CD4-positive, alpha-beta memory T cell (primary cell): ENCODE results near the gene MARCHF2. TPM values are rescaled to one million over a fixed set of nuclear protein-coding genes. Genes with fewer than 3 reads are reported as not detected.

Source experiments
- CTCF ChIA-PET: fragments of 350-600 bp; sonication (Branson Sonifier 250); formaldehyde crosslinking; loops from one replicate; lab custom pipeline; 2021; ENCODE audit warnings: inconsistent platforms; ENCODE audit not compliant: partially characterized antibody; lab: Charles Lee
- POLR2A ChIA-PET: fragments of 350-600 bp; sonication (Branson Sonifier 250); formaldehyde crosslinking; loops from one replicate; lab custom pipeline; 2021; ENCODE audit not compliant: partially characterized antibody; lab: Charles Lee
- DNase-seq, 5 donors: peaks; one replicate each; pipeline versions ENCODE4 v3.0.0 to v3.0.0-alpha.2; 2020 to 2022; ENCODE audit warnings: mixed read lengths in 1 of 5
- H3K27ac ChIP-seq: one replicate; pipeline ENCODE4 v1.7.0; 2013; ENCODE audit warnings: low read depth, low read length
- H3K27me3 ChIP-seq: 2 replicates; pipeline ENCODE4 v1.7.0; 2013; ENCODE audit warnings: mild to moderate bottlenecking, low read length, moderate library complexity; ENCODE audit not compliant: insufficient read depth
- H3K36me3 ChIP-seq: 2 replicates; pipeline ENCODE4 v1.7.0; 2013; ENCODE audit warnings: mild to moderate bottlenecking, low read length, moderate library complexity; ENCODE audit not compliant: insufficient read depth
- H3K4me1 ChIP-seq: 2 replicates; pipeline ENCODE4 v1.7.0; 2013; ENCODE audit warnings: mild to moderate bottlenecking, low read length, moderate library complexity; ENCODE audit not compliant: insufficient read depth
- H3K4me3 ChIP-seq, 2 donors: one replicate each; pipeline ENCODE4 v1.7.0; 2013; ENCODE audit warnings: low read length in 2 of 2, mild to moderate bottlenecking in 1 of 2
- H3K9me3 ChIP-seq, 2 donors: one replicate each; pipeline ENCODE4 v1.7.0; 2013; ENCODE audit warnings: low read length in 2 of 2, control low read depth in 1 of 2; ENCODE audit not compliant: control insufficient read depth in 1 of 2
- H3K27ac Mint-ChIP-seq, 7 donors: one replicate each; pipeline ENCODE4 v1.8.0; 2020 to 2021; ENCODE audit warnings: mixed read lengths in 7 of 7, mild to moderate bottlenecking in 6 of 7, inconsistent platforms in 3 of 7, moderate library complexity in 3 of 7
- H3K27me3 Mint-ChIP-seq, 2 donors: one replicate each; pipeline ENCODE4 v1.8.0; 2020 to 2021; ENCODE audit warnings: mixed read lengths in 2 of 2
- H3K36me3 Mint-ChIP-seq, 2 donors: one replicate each; pipeline ENCODE4 v1.8.0; 2020 to 2021; ENCODE audit warnings: mixed read lengths in 2 of 2, inconsistent platforms in 1 of 2, mild to moderate bottlenecking in 1 of 2
- H3K4me1 Mint-ChIP-seq, 4 donors: one replicate each; pipeline ENCODE4 v1.8.0; 2020 to 2021; ENCODE audit warnings: mixed read lengths in 4 of 4, mild to moderate bottlenecking in 1 of 4
- H3K4me3 Mint-ChIP-seq, 8 donors: one replicate each; pipeline ENCODE4 v1.8.0; 2020 to 2021; ENCODE audit warnings: mixed read lengths in 8 of 8, mild to moderate bottlenecking in 7 of 8, moderate library complexity in 6 of 8, inconsistent platforms in 3 of 8
- H3K9me3 Mint-ChIP-seq, 8 donors: one replicate each; pipeline ENCODE4 v1.8.0; 2020 to 2021; ENCODE audit warnings: mixed read lengths in 8 of 8, mild to moderate bottlenecking in 5 of 8, inconsistent platforms in 3 of 8, moderate library complexity in 1 of 8
- intact Hi-C: fragments of 100-400 bp; cut with micrococcal nuclease; formaldehyde crosslinking; loops from one replicate; pipeline ENCODE4 v1.15.1; 2023
- microRNA-seq: library from miRNA; unstranded; fragments of <30 nt; microRNA quantifications from one replicate; pipeline ENCODE4 v1.2.0, GENCODE V29; 2021; ENCODE audit warnings: borderline replicate concordance, borderline number of aligned reads, borderline microRNAs expressed, mixed read lengths
- polyA plus RNA-seq, 2 donors: library from polyadenylated mRNA; unstranded; fragments of 300-500 nt; fragmentation: Illumina TruSeq; gene quantifications; one replicate each; pipeline ENCODE4 v1.2.3, GENCODE V29; 2021
- total RNA-seq, 2 experiments: library from RNA; stranded (reverse); gene quantifications; one replicate each; pipeline ENCODE4 v1.2.3, GENCODE V29; 2021

MARCHF2 gene
- total and polyA plus RNA-seq, 4 experiments from 2014 or later = 25.5 to 60.9 (median 38.2) TPM

DNA sequence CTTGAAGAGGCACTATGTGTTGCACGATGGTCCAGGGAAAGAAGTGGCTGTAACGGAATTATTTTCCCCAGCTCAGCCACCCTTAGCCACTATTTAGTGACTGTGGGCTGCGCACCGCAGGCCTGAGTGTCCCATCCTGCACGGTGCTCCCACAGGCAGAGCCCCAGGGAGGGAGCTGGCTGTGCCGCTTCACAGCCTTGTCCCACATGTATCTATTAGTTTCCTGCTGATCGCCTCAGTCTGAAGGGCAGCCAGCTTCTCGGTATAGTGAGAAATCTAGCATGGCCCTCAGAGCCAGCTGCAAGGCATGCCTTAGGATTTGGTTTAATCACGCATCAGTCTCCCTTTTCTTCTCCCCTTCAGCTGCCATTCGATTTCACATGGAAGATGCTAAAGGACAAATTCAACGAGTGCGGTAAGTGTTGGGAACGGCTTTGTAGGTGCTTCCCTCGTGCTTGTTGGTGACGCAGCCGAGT, 73.6 kb downstream of the MARCHF2 start:
- Mint-ChIP-seq H3K36me3 (peaks cover 45 to 71% of the 10 kb centered on the region in 2 donors), H3K27ac (peak overlapping the region; percentile 83 to 95 (median 89)), H3K9me3 (no peaks in the 10 kb centered on the region), H3K4me1 (peaks cover 25 to 54% (median 29%) of the 10 kb centered on the region in 4 donors), H3K27me3 (no peaks in the 10 kb centered on the region), H3K4me3 (peak overlapping the region; percentile 36 to 79 (median 66))
- POLR2A ChIA-PET = interaction anchor here (1.2 to 4.1 kb wide), 11 partner anchors 19 to 100 kb away, joined by 3 to 55 read pairs (median 6); partner anchors contain the start of genes MARCHF2, MYO1F and ZNF414
- Histone ChIP-seq H3K36me3 (peaks cover 63% of the 10 kb centered on the region), H3K27me3 (no peaks in the 10 kb centered on the region), H3K9me3 (no peaks in the 10 kb centered on the region), H3K4me1 (peaks cover 29% of the 10 kb centered on the region), H3K4me3 (no peak overlapping the region), H3K27ac (peak overlapping the region; percentile 41)
- intact Hi-C loops = loop anchor here (1.0 kb wide), 2 partner anchors 20 to 92 kb away; no protein-coding TSS in a partner anchor
- CTCF ChIA-PET = interaction anchor here (1.2 to 4.6 kb wide), 13 partner anchors 17 to 155 kb away, joined by 3 to 60 read pairs (median 7); partner anchors contain the start of genes MARCHF2, MYO1F and ZNF414
- DNase-seq = no peak

DNA sequence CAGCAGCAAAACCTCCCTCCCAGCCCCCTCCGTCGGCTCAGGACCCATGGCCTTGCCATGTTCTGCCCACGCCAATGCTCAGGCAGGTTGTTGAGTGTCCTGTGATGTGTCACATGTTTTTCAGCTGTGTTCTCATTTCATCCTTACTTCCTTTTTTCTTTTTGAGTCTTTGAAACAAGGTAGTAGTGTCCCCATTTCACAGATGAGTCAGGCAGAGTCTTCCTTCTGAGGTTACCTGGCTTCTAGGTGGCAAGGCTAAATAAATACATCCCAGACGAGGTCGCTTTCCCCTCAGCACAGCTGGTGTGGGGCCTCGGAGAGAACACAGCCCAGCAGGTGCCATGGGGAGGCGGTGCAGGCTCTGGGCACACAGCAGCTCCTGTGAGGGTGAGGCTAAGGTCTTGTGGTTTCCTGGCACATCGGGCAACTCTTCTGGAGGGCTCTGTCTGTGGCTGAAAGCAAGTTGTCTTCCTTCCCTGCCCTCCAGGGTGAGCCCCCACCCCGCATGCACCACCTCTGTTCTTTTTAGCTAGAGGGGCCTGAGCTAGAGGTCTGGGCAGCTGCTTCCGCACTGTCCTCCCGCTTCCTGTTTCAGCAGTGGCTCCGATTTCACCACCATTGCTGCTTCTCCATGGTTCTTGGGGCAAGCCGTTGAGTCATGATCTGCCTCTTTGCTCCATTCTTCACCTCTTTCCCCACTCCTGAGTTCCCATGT, 74.2 kb downstream of the MARCHF2 start:
- no peaks in the 10 kb centered on the region for H3K27me3 ChIP-seq
- intact Hi-C loops = loop anchor here (1.0 kb wide), 2 partner anchors 19 to 91 kb away; no protein-coding TSS in a partner anchor
- H3K27me3 Mint-ChIP-seq = no peaks in the 10 kb centered on the region
- no peak overlapping the region for H3K4me3 ChIP-seq
- DNase-seq = peak; percentile 66 to 76 (median 71)
- no peaks in the 10 kb centered on the region for H3K9me3 ChIP-seq
- peak overlapping the region; percentile 83 to 95 (median 89) for H3K27ac Mint-ChIP-seq
- no peaks in the 10 kb centered on the region for H3K9me3 Mint-ChIP-seq
- peaks cover 45 to 68% of the 10 kb centered on the region in 2 donors for H3K36me3 Mint-ChIP-seq
- POLR2A ChIA-PET = interaction anchor here (0.6 to 4.1 kb wide), 14 partner anchors 19 to 100 kb away, joined by 3 to 55 read pairs (median 6); partner anchors contain the start of genes HNRNPM, MARCHF2, MYO1F and ZNF414
- peak overlapping the region; percentile 36 to 79 (median 66) for H3K4me3 Mint-ChIP-seq
- CTCF ChIA-PET = interaction anchor here (1.0 to 4.6 kb wide), 17 partner anchors 9 to 154 kb away, joined by 3 to 60 read pairs (median 4); partner anchors contain the start of genes MARCHF2, MYO1F and ZNF414
- H3K36me3 ChIP-seq = peaks cover 60% of the 10 kb centered on the region
- peak overlapping the region; percentile 41 for H3K27ac ChIP-seq
- H3K4me1 ChIP-seq = peaks cover 29% of the 10 kb centered on the region
- H3K4me1 Mint-ChIP-seq = peaks cover 24 to 50% (median 29%) of the 10 kb centered on the region in 4 donors

DNA sequence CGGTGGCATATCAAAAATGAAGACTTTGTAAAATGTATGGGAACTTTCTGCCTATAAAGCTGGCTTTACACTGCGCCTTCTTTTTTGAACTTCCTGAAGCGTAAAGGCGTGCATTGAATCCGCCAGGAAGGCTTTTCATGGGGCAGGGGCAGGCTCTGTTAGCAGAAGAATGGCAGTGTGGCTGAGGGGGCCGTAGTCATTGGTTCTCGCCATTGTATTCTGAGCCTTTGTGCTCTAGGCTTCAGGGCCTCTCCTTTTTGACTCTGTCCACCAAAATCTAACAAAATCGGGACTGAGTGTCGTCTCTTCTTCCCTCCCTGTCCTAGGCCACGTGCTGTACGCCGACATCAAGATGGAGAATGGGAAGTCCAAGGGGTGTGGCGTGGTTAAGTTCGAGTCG, 75.3 kb downstream of the MARCHF2 start:
- Histone ChIP-seq H3K4me3 (no peak overlapping the region), H3K27ac (no peak overlapping the region), H3K4me1 (peaks cover 29% of the 10 kb centered on the region), H3K27me3 (no peaks in the 10 kb centered on the region), H3K36me3 (peaks cover 49% of the 10 kb centered on the region), H3K9me3 (no peaks in the 10 kb centered on the region)
- CTCF ChIA-PET = interaction anchor here (1.0 to 4.6 kb wide), 8 partner anchors 7 to 98 kb away, joined by 3 to 60 read pairs (median 5); partner anchors contain the start of gene MYO1F
- intact Hi-C loops = no loop called here
- POLR2A ChIA-PET = interaction anchor here (4.1 kb wide), 1 partner anchor 28 kb away, joined by 55 read pairs; the partner anchor contains the start of gene ZNF414
- Mint-ChIP-seq H3K27ac (peak overlapping the region in 6 of 7 donors; percentile 5 to 93 (median 84)), H3K9me3 (no peaks in the 10 kb centered on the region), H3K27me3 (no peaks in the 10 kb centered on the region), H3K4me3 (peak overlapping the region in 1 of 8 donors; percentile 77), H3K4me1 (peaks cover 18 to 40% (median 24%) of the 10 kb centered on the region in 4 donors), H3K36me3 (peaks cover 38 to 57% of the 10 kb centered on the region in 2 donors)
- no peak for DNase-seq

Small RNAs within 50 kb of the gene (microRNA-seq; reads per million reads assigned to microRNA genes)
- 8.9 reads per million, percentile 37 among the genes with 10 or more reads in this experiment for gene MIR4999

Other genes with a start within 250 kb of the MARCHF2 start
- gene CERS4, start 203.9 kb upstream of the MARCHF2 start, total RNA-seq = 10 to 100 TPM; 29.2 to 30.6 TPM
- 10 to 100 TPM; 11.3 to 15.4 TPM for gene CERS4, start 203.9 kb upstream of the MARCHF2 start, polyA plus RNA-seq
- gene CD320, start 104.9 kb upstream of the MARCHF2 start, total RNA-seq = 10 to 100 TPM; 29.6 to 29.7 TPM
- gene CD320, start 104.9 kb upstream of the MARCHF2 start, polyA plus RNA-seq = 10 to 100 TPM; 50.3 to 53.5 TPM
- gene NDUFA7, start 91.9 kb upstream of the MARCHF2 start, total RNA-seq = 10 to 100 TPM; 30.4 to 31.0 TPM
- gene NDUFA7, start 91.9 kb upstream of the MARCHF2 start, polyA plus RNA-seq = 100 to 1,000 TPM; 109 to 115 TPM
- gene RPS28, start 91.8 kb upstream of the MARCHF2 start, total RNA-seq = 1,000 to 10,000 TPM; 2,963 to 3,045 TPM
- gene RPS28, start 91.8 kb upstream of the MARCHF2 start, polyA plus RNA-seq = 1,000 to 10,000 TPM; 1,408 to 2,916 TPM
- 1 to 10 TPM; 5.0 to 6.3 TPM for gene KANK3, start 70.0 kb upstream of the MARCHF2 start, total RNA-seq
- gene KANK3, start 70.0 kb upstream of the MARCHF2 start, polyA plus RNA-seq = 1 to 10 TPM; 1.1 to 1.9 TPM
- gene ANGPTL4, start 49.1 kb upstream of the MARCHF2 start, total RNA-seq = not detected
- not detected for gene ANGPTL4, start 49.1 kb upstream of the MARCHF2 start, polyA plus RNA-seq
- gene RAB11B, start 22.9 kb upstream of the MARCHF2 start, total RNA-seq = 100 to 1,000 TPM; 107 to 109 TPM
- gene RAB11B, start 22.9 kb upstream of the MARCHF2 start, polyA plus RNA-seq = 10 to 100 TPM; 40.2 to 87.0 TPM
- gene HNRNPM, start 31.7 kb downstream of the MARCHF2 start, total RNA-seq = 100 to 1,000 TPM; 197 to 199 TPM
- gene HNRNPM, start 31.7 kb downstream of the MARCHF2 start, polyA plus RNA-seq = 100 to 1,000 TPM; 206 to 245 TPM
- 1 to 10 TPM; 2.3 to 2.6 TPM for gene PRAM1, start 89.3 kb downstream of the MARCHF2 start, total RNA-seq
- gene PRAM1, start 89.3 kb downstream of the MARCHF2 start, polyA plus RNA-seq = not detected
- 10 to 100 TPM; 45.1 to 50.4 TPM for gene ZNF414, start 100.9 kb downstream of the MARCHF2 start, total RNA-seq
- gene ZNF414, start 100.9 kb downstream of the MARCHF2 start, polyA plus RNA-seq = 10 to 100 TPM in 1 of 2 donors, 1 to 10 TPM in 1; 9.5 to 25.8 TPM
- gene MYO1F, start 164.1 kb downstream of the MARCHF2 start, total RNA-seq = 100 to 1,000 TPM; 329 to 359 TPM
- 100 to 1,000 TPM in 1 of 2 donors, 10 to 100 TPM in 1; 35.9 to 112 TPM for gene MYO1F, start 164.1 kb downstream of the MARCHF2 start, polyA plus RNA-seq
- gene ADAMTS10, start 197.4 kb downstream of the MARCHF2 start, total RNA-seq = 10 to 100 TPM; 66.0 to 67.2 TPM
- 1 to 10 TPM in 1 of 2 donors, under 1 TPM in 1; 0.59 to 2.2 TPM for gene ADAMTS10, start 197.4 kb downstream of the MARCHF2 start, polyA plus RNA-seq
- gene NFILZ, start 217.3 kb downstream of the MARCHF2 start, total RNA-seq = not detected
- gene NFILZ, start 217.3 kb downstream of the MARCHF2 start, polyA plus RNA-seq = not detected